GM10847 (cell line): Measurements from ENCODE around the gene ARHGAP40.

ENCODE experiments used
- POLR2A ChIP-seq: IDR thresholded peaks from 2 replicates; pipeline ENCODE4 v1.6.1; 2011; ENCODE audit not compliant: insufficient read length; ENCODE audit errors: extremely low read depth

The ARHGAP40 gene

GRCh38 chr20:38630727-38631126 lies 29.1 kb downstream of the ARHGAP40 start:
- no peak for TF ChIP-seq POLR2A

- TF ChIP-seq POLR2A: no peak
Observed at GRCh38 chr20:38631155-38632022, 29.8 kb downstream of the ARHGAP40 start.

DNA sequence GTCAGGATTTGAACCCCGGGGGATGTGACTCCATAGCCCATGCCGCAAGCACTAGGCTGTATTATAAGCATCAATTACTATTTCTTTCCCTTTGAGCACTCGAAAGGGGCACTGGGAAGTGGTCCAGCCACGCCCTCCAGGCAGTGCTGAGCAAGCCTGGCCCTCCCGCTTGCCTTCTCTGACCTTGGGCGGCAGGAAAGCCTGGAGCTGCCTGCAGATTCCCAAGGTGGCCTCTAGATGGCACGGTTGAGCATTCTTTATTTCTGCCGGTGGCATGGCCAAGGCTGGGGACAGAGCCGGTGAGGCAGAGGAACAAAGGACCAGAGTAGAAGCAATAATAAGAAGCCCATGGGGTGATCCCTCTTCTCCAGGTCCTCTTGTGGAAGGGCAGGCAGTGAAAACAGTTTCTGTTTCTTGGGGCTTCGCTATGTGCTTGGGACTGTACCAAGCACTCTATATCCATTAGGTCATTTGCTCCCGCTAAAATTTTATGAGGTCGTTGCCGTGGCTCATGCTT lies 32.0 kb downstream of the ARHGAP40 start:
- no peak for TF ChIP-seq POLR2A

DNA sequence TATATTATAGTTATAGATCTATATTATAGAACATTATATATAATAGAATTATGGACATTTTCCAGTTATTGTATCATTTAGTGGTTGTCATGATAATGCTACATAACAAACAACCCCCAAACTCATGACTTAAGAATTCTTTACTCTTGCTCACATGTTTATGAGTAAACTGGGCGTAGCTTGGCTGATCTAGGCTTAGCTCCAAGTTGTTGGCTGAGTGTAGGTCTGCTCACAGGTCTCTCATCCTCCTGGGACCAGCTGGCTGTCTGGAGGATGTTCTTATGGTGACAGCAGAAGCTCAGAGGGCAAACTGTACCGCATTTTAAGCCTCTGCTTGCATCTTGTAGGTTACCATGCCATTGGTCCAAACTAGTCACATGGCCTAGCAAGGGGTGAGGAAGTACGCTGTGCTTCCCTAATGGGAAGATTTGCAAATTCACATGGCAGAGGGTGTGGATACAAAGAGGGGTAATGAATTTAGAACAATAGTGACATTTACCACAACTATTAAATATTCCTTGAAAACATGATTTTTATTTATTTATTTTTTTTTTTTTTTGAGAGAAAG lies 34.2 kb downstream of the ARHGAP40 start:
- no peak for TF ChIP-seq POLR2A

DNA sequence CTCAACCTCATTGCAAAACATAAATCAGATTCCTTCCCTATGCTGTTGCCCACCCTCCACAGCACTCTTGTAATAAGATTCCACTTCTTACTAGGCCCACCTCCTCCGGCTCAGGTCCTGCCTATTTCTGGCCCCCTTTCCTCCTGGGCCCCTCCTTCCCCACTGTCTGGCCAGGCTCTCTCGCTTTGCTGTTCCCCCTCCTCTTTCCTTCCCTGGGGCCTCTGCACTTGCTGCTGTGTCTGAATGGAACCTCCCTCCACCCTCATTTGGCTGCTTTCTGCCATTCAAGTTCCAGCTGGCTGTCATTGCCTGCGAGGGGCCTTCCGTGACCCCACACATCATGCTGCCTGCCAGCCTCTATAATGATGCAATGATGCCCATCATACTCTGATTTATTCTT lies 38.9 kb downstream of the ARHGAP40 start:
- TF ChIP-seq POLR2A: no peak

DNA sequence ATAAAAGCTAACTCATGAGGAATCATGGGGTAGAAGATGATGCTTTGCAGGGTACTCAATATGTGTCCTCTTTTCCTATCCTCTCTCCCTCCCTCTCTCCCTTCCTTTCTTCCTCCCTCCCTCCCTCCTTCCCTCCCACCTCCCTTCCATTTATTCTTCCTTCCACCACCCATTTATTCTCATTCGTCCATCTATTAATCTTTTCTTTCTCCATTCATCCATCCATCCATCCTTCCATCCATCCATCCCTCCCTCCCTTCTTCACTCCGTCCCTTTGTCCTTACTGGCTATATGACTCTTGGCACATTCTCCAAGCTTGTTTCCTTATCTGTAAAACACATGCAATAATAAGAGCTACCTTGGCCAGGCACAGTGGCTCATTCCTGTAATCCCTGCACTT lies 40.9 kb downstream of the ARHGAP40 start:
- no peak for TF ChIP-seq POLR2A

DNA sequence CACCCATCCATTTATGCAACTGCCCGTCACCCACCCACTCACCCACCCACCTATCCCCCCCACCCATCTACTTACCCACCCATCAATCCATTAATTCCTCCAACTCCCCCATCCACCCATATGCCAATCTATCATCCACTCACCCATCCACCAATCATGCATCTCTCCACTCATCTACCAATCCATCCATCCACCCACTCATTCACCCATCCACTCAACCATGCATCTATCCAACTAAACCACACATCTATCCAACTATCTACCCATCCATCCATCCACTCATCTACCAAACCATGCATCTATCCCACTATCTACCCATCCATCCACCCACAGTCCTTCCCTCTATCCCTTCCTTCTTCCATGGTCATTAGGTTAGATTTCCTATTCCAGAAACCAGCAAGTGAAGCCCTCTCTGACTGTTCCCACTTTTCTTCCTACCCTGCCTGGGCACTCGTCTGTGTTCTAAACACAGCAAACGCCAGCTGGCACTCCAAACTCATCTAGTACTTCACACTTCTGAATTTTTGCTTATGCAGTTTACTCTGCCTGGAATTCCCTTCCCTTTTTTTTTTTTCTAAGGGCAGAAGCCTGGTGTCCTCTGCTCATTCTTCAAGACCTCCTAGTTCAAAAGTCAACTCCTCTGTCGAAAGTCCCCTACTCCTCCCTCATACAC lies 43.1 kb downstream of the ARHGAP40 start:
- no peak for TF ChIP-seq POLR2A

- TF ChIP-seq POLR2A: no peak
Observed at GRCh38 chr20:38645351-38645750, 43.7 kb downstream of the ARHGAP40 start.

- TF ChIP-seq POLR2A: no peak
Observed at GRCh38 chr20:38645980-38646858, 44.6 kb downstream of the ARHGAP40 start.

- no peak for TF ChIP-seq POLR2A
Observed at GRCh38 chr20:38649275-38649891, 47.8 kb downstream of the ARHGAP40 start.

DNA sequence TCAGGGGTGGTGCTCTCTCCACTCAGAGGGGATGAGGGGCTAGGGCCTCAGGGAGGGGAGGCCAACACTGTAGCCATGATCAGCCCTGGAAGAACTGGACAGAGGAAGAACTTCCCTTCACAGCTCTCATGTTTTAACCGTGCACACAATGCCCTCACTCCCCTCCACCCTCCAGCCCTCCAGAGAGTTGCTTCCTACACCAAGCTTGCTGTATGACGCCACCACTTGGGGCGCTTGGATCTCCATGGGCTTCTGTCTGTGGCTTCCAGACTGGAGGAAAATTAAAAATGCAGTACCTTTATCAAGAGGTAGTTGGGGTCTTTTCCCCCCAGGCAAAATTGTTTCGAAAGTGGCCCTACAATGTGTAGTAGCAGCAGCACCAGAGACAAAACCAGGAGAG lies 48.4 kb downstream of the ARHGAP40 start:
- no peak for TF ChIP-seq POLR2A

DNA sequence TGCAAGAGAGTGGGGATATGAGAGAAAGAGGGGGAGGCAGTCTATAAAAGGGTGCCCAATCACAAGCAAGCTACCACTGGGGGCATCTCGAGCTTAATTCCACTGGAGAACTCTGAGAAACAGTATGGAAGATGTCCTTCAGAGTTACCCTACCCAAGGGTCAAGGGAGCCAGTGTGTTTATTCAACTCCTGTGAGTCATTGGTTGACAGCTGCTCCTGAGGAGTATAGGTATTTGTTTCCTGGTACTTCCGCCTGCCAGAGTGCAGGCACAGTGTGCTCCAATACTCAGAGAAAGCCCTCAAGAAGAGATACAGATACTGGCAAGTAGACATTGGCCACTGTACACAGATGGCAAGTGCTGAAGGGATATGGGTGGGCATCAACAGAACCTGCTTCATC lies 49.5 kb downstream of the ARHGAP40 start:
- no peak for TF ChIP-seq POLR2A

GRCh38 chr20:38651562-38651961 lies 50.0 kb downstream of the ARHGAP40 start:
- no peak for TF ChIP-seq POLR2A

DNA sequence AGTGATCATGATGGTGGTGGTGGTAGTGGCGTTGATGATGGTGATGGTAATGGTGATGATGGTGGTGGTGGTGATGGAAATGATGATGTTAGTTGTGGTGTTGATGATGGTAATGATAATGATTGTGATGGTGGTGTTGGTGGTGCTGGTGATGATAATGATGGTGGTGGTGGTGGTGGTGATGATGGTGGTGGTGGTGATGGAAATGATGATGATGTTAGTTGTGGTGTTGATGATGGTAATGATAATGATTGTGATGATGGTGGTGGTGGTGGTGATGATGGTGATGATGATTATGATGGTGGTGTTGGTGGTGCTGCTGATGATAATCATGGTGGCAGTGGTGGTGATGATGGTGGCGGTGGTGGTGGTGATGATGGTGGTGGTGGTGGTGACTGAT lies 51.4 kb downstream of the ARHGAP40 start:
- no peak for TF ChIP-seq POLR2A

GRCh38 chr20:38657390-38657789 lies 55.8 kb downstream of the ARHGAP40 start:
- TF ChIP-seq POLR2A: no peak
